Measurements from ENCODE around the gene LRIG1.

Gene LRIG1

DNA sequence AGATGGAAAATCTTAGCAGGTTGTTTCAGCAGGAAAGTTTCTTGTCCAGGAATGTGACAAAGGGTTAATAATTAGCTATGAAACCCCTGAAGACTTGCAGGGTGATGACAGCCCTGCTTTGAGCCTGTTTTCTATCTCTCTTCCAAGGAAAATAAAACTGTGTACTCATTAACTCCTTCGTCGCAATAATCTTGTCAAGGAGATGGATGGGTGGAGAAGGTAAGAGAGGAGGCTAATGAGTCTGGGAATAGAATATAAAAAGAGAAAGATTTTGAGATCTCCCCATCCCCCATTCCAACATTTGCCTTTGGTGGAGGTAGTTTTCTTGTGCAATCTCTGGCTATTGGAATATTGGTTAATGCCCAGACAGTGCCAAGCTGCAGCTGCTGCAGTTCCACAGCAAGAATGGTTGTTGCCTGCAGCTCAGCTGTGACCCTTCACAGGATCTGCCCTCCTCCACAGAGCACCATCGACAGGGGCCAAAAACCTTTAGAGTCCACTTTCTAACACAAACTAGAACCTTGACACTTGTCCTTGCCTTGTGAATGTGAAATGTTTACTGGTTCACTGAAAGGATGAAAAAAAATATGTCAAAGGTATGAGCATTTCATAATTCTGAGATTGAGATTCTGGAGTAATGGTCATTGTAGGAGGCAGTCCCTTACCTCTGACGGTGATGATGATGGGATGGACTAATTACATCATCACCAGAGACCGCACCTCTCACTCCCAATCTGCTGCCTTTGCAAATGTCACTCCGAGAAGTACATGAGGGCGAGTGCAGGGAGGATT, 4.2 kb upstream of the LRIG1 start:
- DNase-seq (ENCODE audit: low read depth, low spot score) = no peak

GRCh38 chr3:66502981-66503380, 2.2 kb upstream of the LRIG1 start:
- DNase-seq (ENCODE audit: low read depth, low spot score) = no peak

- DNase-seq (ENCODE audit: low read depth, low spot score) = no peak
Measured at GRCh38 chr3:66502245-66502874, 1.5 kb upstream of the LRIG1 start.

GRCh38 chr3:66501483-66502244, 842 bp upstream of the LRIG1 start:
- no peak for DNase-seq (ENCODE audit: low read depth, low spot score)

DNA sequence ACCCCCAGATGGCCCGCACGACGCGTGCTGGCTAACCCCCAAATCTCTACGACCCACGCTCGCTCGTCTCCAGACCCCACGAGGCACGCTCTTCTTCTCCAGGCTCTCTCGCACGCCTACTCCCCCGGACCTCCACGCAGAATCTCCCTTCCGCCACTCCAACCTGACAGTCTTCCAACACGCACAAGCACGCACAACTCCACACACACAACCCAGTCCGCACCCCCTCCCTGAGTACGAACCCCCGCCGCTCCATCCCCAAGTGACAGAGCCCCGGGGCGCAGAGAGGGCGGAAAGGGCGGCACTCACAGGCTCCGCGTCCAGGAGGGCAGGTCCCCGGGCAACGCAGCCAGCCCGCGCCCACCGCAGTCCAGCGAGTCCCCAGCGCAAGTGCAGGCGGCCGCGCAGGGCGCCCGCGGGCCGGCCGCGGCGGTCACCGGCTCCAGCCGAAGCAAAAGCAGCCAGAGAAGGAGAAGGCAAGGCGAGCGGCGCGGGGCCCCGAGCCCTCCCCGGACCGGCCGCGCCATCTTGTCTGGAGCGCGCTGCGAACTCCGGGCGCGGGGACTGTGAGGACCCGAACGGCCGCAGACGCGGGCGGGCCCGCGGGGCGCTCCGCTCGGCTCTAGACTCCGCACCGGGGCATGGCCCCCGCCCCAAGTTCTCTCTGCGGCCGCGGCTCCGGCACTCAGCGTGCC, 794 bp downstream of the LRIG1 start:
- DNase-seq (ENCODE audit: low read depth, low spot score) = no peak

GRCh38 chr3:66498687-66499621, 1.9 kb downstream of the LRIG1 start:
- DNase-seq (ENCODE audit: low read depth, low spot score) = no peak

GRCh38 chr3:66497985-66498671, 2.7 kb downstream of the LRIG1 start:
- no peak for DNase-seq (ENCODE audit: low read depth, low spot score)

- DNase-seq (ENCODE audit: low read depth, low spot score) = no peak
Measured at GRCh38 chr3:66497288-66497984, 3.4 kb downstream of the LRIG1 start.

GRCh38 chr3:66496746-66497145, 4.1 kb downstream of the LRIG1 start:
- no peak for DNase-seq (ENCODE audit: low read depth, low spot score)

DNA sequence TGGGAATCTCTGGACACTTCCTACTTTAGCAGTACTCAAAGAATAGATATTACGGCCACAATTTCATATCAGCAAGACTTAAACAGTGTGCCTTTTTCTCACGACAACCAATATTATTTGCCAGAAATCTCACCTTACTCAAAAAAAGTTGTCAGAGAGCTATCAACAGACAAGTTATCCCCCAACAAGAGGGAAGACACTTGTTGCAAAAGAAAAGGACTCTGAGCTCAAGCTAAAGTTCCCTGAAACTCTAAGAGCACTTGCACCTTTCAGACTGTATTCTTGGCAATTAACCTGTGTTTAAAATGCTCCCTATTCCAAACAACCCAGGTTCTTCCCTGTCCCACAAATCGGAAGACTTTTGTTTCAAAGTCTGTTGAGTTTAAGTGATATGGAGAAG, 4.5 kb downstream of the LRIG1 start:
- DNase-seq (ENCODE audit: low read depth, low spot score) = no peak

- DNase-seq (ENCODE audit: low read depth, low spot score) = peak; percentile 60
Measured at GRCh38 chr3:66495668-66496045, 5.2 kb downstream of the LRIG1 start.

- no peak for DNase-seq (ENCODE audit: low read depth, low spot score)
Measured at GRCh38 chr3:66494959-66495667, 5.7 kb downstream of the LRIG1 start.

DNA sequence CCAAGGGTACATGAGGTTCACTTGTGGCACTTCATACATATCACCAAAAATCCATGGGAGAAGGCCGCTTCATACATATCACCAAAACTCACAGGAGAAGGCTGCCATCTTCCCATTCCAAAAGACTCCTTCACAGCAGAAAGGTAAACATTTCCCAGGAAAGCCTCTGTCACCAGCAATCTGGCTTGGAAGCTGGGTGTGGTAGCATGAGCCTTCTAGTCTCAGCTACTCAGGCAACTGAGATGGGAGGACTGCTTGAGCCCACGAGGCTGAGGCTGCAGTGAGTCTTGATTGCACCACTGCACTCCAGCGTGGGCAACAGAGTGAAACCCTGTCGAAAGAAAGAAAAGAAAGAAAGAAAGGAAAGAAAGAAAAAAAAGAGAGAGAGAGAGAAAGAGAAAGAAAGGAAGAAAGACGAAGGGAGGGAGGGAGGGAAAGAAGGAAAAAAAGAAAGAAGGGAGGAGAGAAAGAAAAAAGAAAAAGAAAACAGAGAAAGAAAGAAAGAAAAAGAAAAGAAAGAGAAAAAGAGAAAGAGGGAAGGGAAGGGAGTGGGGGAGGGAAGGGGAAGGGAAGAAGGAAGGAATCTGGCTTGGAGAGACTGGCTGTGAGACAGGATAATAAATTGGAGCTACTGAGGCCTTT, 7.2 kb downstream of the LRIG1 start:
- DNase-seq (ENCODE audit: low read depth, low spot score) = no peak

- DNase-seq (ENCODE audit: low read depth, low spot score) = no peak
Measured at GRCh38 chr3:66492672-66493071, 8.2 kb downstream of the LRIG1 start.

DNA sequence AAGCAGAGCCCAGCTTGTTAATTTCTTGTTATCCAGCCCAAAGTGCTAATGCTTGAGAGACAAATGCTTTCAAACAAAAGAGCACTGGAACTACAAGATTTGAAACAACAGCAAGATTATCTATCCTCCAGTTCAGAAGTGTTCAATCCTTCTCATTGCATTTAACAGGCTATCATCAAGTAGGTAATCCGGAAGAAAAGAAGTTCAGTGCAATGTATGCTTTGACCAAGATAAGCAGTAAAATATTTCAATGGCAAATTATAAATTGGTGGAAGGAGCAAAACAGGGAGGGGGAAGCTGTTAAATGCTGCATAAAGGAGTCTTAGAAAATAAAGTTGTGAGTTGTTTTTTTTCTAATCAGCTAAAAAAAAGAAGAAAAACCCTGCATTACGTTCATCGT, 8.8 kb downstream of the LRIG1 start:
- no peak for DNase-seq (ENCODE audit: low read depth, low spot score)

DNA sequence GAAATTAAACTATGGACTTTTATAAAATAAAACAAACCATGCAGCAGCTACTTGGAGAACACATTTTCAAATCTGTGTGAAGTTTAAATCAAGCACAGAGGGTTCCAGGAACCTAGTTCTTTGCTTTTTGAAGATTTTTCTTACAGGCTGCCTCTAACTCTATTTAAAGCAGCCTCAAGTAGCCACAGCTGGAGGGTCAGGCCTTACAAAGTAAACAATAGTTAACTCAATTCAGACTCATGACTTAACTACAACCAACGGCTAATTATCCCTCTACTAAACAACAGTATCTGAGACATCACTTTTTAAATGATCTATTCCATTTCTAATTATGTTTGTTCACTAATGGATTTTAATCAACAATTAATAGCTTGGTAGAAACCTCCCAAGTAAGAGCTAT, 9.8 kb downstream of the LRIG1 start:
- no peak for DNase-seq (ENCODE audit: low read depth, low spot score)

GRCh38 chr3:66490214-66490613, 10.6 kb downstream of the LRIG1 start:
- no peak for DNase-seq (ENCODE audit: low read depth, low spot score)

DNA sequence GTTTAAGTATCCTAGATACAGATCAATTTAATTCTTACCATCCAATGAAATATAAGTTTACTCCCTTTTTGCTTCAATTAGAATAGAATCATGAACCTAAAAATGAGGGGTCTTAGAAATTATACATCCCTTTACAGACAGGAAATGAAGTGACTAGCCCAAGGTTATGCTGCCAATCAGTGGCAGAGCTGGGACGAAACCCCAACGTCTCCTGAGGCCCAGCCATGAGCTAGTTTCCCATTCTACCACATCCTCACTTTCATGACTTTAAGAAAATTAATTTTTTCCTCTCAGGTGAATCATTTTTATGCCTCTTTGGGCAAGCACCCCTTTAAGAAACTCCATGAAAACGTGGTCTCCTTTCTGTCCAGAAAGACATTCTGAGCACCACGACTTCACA, 11.2 kb downstream of the LRIG1 start:
- no peak for DNase-seq (ENCODE audit: low read depth, low spot score)

GRCh38 chr3:66489115-66489514, 11.7 kb downstream of the LRIG1 start:
- DNase-seq (ENCODE audit: low read depth, low spot score) = no peak
